Large intestine (tissue), 3 donors: ENCODE results near the gene TBX21. TPM values are rescaled to one million over a fixed set of nuclear protein-coding genes. Genes with fewer than 3 reads are reported as not detected.

ENCODE experiments used
- DNase-seq, 2 donors: peaks; one replicate each; pipeline versions ENCODE4 v3.0.0 to v3.0.0-alpha.2; 2013
- H3K27ac ChIP-seq: one replicate; pipeline ENCODE4 v1.5.1; 2013; ENCODE audit warnings: low read length
- H3K27me3 ChIP-seq: 2 replicates; pipeline ENCODE4 v1.6.1; 2013; ENCODE audit warnings: low read length; ENCODE audit not compliant: control insufficient read depth, insufficient read depth
- H3K36me3 ChIP-seq: 2 replicates; pipeline ENCODE4 v1.6.1; 2013; ENCODE audit warnings: low read length; ENCODE audit not compliant: control insufficient read depth, insufficient read depth
- H3K4me1 ChIP-seq: one replicate; pipeline ENCODE4 v1.6.1; 2013; ENCODE audit warnings: low read length; ENCODE audit not compliant: control insufficient read depth, insufficient read depth
- H3K4me3 ChIP-seq: one replicate; pipeline ENCODE4 v1.5.1; 2013; ENCODE audit warnings: low read length
- H3K9me3 ChIP-seq: one replicate; pipeline ENCODE4 v1.6.1; 2013; ENCODE audit warnings: mild to moderate bottlenecking, low read depth, low read length, moderate library complexity; ENCODE audit not compliant: control insufficient read depth
- WGBS: methylation state at CpG from one replicate; pipeline ENCODE4 v1.1.5; 2013; ENCODE audit warnings: low lambda C conversion rate; ENCODE audit not compliant: insufficient coverage; 5-methylcytosine and 5-hydroxymethylcytosine counted together
- polyA plus RNA-seq: library from polyadenylated mRNA; unstranded; fragments of 120-200 nt; gene quantifications from one replicate; pipeline ENCODE4 v1.2.1, GENCODE V29; 2013

TBX21 gene
- polyA plus RNA-seq, 1 donor, result 0.28 TPM

- Histone ChIP-seq H3K4me3 (no peak overlapping the region), H3K9me3 (no peaks in the 10 kb centered on the region), H3K36me3 (no peaks in the 10 kb centered on the region), H3K27me3 (no peaks in the 10 kb centered on the region), H3K27ac (no peak overlapping the region), H3K4me1 (peaks cover 7% of the 10 kb centered on the region)
- WGBS, result no CpG with 5 or more reads among the region's 2 CpGs
- DNase-seq, result no peak
Observed at GRCh38 chr17:47692137-47692894, 40.7 kb upstream of the TBX21 start.

- Histone ChIP-seq H3K27ac (no peak overlapping the region), H3K9me3 (no peaks in the 10 kb centered on the region), H3K4me1 (peaks cover 7% of the 10 kb centered on the region), H3K27me3 (no peaks in the 10 kb centered on the region), H3K36me3 (no peaks in the 10 kb centered on the region), H3K4me3 (peak overlapping the region; percentile 64)
- DNase-seq, result peak in 1 of 2 donors; percentile 37
- WGBS, result 20% methylated on average over 1 of the region's 10 CpGs
Observed at GRCh38 chr17:47692895-47693730, 39.9 kb upstream of the TBX21 start.

DNA sequence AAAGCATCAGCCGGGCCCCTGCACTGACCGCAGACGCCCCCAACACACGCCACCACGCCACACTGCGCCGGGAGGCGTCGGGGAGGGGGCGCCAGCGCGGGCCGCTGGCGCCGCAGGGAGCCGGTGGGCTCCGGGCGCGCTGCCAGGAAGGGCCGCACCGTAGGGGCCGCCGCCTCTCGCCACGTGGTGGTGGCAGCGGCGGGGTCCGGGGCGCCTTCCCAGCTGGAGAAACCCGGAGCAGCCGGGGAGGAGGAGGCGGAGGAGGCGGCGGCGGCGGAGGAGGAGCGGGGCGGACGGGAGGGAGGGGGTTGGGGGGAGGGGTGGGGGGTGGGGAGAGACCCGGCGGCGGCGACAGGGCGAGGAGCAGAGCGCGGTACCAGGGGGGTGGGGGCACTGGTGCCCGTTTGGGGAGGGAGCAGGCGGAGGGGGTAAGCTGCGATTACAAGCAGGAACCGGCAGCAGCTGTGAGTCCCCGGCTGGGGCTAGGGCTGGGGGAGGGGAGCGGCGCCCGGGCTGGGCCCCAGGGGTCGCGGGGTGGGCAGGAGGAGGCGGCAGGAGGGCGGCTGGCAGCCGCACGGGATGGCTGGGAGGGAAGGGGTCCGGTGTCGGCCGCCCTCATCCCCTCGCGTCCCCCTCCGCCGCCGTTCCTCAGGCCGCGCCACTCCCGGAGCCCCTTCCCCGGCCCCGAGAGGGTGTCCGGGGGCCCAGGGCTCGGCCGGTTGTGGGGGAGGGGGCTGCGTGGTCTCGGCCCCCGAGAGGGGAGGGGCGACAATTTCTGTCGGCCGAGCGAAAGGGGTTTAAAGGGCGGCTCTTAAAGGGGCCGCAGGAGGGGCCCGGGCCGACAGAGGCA, 39.1 kb upstream of the TBX21 start, which contains the start of gene TBKBP1:
Gene TBKBP1 (plus strand): TSS at position 431 of the 850 bp plus-strand sequence. CDS start 1,952 bp downstream, outside the sequence.
- Histone ChIP-seq H3K4me1 (peaks cover 7% of the 10 kb centered on the region), H3K36me3 (no peaks in the 10 kb centered on the region), H3K9me3 (no peaks in the 10 kb centered on the region), H3K27ac (no peak within 1 kb of the TSS), H3K4me3 (peak within 1 kb of the TSS; percentile 64), H3K27me3 (no peaks in the 10 kb centered on the region)
- peak; percentile 47 to 59 for DNase-seq
- no CpG with 5 or more reads among the region's 87 CpGs for WGBS

- no CpG with 5 or more reads among the region's 65 CpGs for WGBS
- Histone ChIP-seq H3K4me3 (peak overlapping the region; percentile 64), H3K27ac (no peak overlapping the region), H3K4me1 (peaks cover 7% of the 10 kb centered on the region), H3K27me3 (no peaks in the 10 kb centered on the region), H3K36me3 (peaks cover 4% of the 10 kb centered on the region), H3K9me3 (no peaks in the 10 kb centered on the region)
- DNase-seq, result peak; percentile 30 to 65
Observed at GRCh38 chr17:47694581-47695428, 38.2 kb upstream of the TBX21 start.

DNA sequence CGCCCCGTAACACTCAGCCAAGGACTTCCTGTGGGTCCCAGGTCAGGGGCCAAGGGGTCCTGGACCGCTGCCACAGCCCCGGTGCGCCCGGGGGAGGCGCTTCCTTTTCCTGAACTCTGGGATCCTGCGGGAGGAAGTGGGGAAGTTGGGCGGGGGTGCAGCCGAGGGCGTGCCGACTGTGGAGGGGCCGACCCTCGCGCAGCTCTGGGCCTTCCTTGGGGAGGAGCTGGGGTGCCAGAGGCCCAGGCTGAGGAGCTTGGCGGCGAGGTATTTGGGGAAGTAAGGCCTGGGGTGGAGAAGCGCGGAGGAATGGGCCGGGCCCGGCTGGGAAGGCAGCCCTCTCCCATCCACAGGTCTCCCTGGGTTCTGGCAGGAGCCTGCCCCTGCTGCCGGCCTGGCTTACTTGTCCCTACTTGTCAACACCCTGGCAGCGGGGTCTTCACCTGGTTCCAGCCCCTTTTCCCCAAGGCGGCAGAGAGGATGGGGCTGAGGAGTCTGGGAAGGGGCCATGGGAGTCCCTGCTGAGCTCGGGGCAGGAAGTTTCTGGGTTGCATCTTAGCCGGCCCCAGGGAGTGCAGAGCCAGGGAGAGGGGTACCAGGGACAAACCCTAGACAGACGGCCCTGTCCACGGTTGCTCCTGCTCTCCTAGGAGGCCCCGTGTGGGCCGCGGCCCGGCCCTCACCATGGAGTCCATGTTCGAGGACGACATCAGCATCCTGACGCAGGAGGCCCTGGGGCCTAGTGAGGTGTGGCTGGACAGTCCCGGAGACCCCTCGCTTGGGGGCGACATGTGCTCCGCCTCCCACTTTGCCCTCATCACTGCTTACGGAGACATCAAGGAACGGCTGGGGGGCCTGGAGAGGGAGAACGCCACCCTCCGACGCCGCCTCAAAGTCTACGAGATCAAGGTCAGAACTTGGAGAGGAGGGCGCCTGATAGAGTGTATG, 37.3 kb upstream of the TBX21 start:
- Histone ChIP-seq H3K36me3 (peaks cover 6% of the 10 kb centered on the region), H3K27ac (no peak overlapping the region), H3K9me3 (no peaks in the 10 kb centered on the region), H3K27me3 (no peaks in the 10 kb centered on the region), H3K4me1 (peaks cover 7% of the 10 kb centered on the region), H3K4me3 (peak overlapping the region; percentile 64)
- WGBS, result 100% methylated on average over 2 of the region's 47 CpGs
- DNase-seq, result peak in 1 of 2 donors; percentile 40

DNA sequence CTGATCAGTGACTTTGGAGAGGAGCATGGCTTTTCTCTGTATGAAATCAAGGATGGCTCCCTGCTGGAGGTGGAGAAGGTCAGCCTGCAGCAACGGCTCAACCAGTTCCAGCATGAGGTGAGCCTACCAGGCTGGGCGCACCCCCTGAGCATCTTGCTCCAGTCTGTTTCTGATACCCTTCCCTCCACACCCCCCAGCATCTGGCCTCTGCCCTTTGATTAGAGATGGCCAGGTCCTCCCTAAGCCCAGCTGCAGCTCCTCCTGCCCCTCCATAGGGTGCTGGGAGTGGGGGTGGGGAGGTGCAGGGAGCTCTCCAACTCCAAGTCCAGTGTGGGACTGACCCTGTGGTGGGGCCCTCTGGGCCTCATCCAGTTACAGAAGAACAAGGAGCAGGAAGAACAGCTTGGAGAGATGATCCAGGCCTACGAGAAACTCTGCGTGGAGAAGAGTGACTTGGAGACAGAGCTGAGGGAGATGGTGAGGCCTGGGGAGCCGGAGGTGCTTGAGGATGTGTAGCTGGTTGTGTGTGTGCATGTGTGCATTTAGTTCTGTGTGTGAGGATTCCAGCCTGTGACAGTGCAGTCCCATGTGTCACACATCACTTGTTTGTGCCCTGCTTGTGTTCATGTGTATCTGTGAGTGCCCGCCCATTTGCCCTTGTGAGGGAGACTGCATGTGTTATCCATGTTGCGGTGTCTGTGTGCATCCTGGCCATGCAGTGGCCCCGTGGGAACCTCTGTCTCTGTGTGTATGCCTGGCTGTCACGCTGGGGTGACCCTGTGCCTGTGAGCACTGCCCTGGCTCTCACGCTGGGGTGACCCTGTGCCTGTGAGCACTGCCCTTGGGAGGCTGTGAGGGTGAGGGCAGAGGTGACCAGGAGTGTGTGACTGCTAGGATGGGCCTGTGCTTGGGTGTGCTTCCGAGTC, 36.1 kb upstream of the TBX21 start:
- Histone ChIP-seq H3K36me3 (peaks cover 7% of the 10 kb centered on the region), H3K4me1 (peaks cover 7% of the 10 kb centered on the region), H3K4me3 (no peak overlapping the region), H3K27me3 (no peaks in the 10 kb centered on the region), H3K27ac (no peak overlapping the region), H3K9me3 (no peaks in the 10 kb centered on the region)
- DNase-seq, result no peak
- WGBS, result no CpG with 5 or more reads among the region's 11 CpGs

DNA sequence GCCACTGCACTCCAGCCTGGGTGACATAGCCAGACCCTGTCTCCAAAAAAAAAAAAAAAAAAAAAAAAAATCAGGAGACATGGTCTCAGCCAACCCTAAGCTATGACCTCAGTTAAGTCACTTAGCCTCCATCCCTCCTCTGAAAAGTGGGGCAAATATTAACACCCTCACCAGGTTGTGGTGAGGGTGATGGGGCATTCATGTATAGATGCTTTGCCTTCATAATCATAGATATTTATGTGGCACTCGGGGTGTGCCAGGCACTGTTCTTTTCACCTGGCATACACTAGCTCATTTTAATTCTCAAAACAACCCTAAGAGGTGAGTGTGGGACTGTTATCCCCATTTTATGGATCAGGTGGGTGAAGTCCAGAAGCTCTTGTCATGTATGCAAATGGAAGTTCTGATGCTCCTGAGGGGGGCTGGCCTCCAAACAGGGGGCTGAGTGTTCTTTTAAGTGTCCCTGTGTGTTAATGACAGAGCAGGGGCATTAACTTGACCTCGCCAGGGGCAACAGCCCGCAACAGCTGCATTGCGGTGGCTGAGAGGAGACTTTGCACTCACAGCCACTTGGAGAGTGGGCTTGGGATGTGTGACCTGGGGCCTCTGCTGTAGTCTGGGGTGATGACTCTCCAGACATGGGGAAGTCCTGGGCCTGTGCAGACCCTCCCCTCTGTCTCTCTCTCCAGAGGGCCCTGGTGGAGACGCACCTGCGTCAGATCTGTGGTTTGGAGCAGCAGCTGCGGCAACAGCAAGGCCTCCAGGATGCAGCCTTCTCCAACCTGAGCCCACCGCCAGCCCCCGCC, 34.9 kb upstream of the TBX21 start:
- no peaks in the 10 kb centered on the region for H3K9me3 ChIP-seq
- H3K27me3 ChIP-seq, result no peaks in the 10 kb centered on the region
- no peak overlapping the region for H3K4me3 ChIP-seq
- peaks cover 3% of the 10 kb centered on the region for H3K4me1 ChIP-seq
- H3K36me3 ChIP-seq, result peaks cover 7% of the 10 kb centered on the region
- DNase-seq, result no peak
- no CpG with 5 or more reads among the region's 9 CpGs for WGBS
- H3K27ac ChIP-seq, result no peak overlapping the region
